ENCODE data around the gene TRIM28.
"Not testable (repeated sequence)": the region's sequence is repeated elsewhere in the genome, so short reads cannot be mapped to it uniquely, and the experiment has no call there.

Gene TRIM28

DNA sequence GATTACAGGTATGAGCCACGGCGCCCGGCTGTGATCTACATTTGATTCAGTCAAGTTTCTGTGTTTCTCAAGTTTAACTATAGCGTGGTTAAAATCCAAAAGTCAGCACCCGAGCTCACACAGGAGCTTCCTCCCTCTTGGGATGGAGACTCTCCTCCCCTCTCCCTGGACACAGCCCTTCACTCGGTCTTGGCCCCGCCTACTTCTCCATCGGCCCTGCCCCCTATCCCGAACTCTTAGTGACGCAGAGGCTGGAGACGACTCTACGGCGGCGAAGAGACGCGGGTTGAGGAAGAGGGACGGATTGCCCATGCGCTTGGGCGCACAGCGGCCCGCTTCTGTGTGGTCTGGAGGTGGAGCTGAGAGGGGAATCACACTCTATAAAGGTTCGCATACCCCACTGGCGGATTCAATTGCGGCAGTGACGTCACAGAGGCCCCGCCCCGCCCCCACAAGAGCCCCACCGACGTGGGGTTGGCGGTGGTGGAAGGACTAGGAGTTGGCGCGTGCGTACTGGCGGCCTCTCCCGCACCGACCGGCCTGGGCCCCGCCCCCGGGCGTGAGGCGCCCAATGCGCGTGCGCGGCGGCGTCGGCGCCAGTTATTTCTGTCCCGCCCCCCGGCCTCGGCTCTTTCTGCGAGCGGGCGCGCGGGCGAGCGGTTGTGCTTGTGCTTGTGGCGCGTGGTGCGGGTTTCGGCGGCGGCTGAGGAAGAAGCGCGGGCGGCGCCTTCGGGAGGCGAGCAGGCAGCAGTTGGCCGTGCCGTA, at the start of gene TRIM28:
Gene TRIM28, plus strand, starts transcription at position 239 of the 765 bp plus-strand sequence. CDS start 694 bp downstream, outside the sequence.
- Histone ChIP-seq H3K79me2 (ENCODE audit: control insufficient read depth, insufficient read depth, low read length, unreplicated experiment) (peaks cover 42% of the 10 kb centered on the region), H2AFZ (ENCODE audit: low read length, unreplicated experiment) (peak within 1 kb of the TSS; percentile 93), H3K27me3 (ENCODE audit: insufficient read depth, low read length) (peaks cover 6% of the 10 kb centered on the region), H3K36me3 (ENCODE audit: insufficient read depth, low read length) (peaks cover 5% of the 10 kb centered on the region; the same call in 1 of the 2 replicates), H3K4me3 (ENCODE audit: low read depth, low read length) (peak within 1 kb of the TSS; percentile 95), H3K4me1 (ENCODE audit: control insufficient read depth, insufficient read depth, low read length, unreplicated experiment) (peaks cover 8% of the 10 kb centered on the region), H3K27ac (ENCODE audit: low read depth, low read length) (peak within 1 kb of the TSS; percentile 96)

DNA sequence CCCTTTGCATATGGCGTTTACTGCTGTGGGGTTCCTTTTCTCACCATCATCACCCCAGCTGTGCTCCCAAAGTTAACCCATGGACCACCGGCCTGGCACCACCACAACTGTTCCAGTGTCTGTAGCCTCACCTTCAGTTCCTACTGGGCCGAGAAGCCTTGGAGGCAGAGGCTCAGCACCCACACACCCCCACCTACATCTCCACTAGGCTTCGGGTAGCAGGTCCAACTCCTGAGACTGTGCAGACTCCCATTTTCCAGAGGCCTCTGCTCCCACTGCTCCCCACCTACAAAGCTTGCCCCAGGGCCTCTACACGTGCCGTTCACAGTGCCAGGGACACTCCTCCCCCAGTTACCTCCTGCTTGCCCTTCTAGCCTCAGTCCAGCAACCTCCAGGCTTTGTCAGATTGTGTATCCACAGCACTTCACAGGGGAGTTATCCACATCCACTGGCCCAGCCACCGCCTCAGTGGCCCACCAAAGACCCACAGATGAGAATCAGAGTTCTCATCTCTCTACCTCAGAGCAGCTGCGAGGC, 46.2 kb upstream of the TRIM28 start:
- Histone ChIP-seq H3K4me3 (ENCODE audit: low read depth, low read length) (no peak overlapping the region), H3K27ac (ENCODE audit: low read depth, low read length) (no peak overlapping the region), H3K79me2 (ENCODE audit: control insufficient read depth, insufficient read depth, low read length, unreplicated experiment) (no peaks in the 10 kb centered on the region), H3K27me3 (ENCODE audit: insufficient read depth, low read length) (no peaks in the 10 kb centered on the region), H3K36me3 (ENCODE audit: insufficient read depth, low read length) (no peaks in the 10 kb centered on the region), H2AFZ (ENCODE audit: low read length, unreplicated experiment) (no peak overlapping the region), H3K4me1 (ENCODE audit: control insufficient read depth, insufficient read depth, low read length, unreplicated experiment) (no peaks in the 10 kb centered on the region)

DNA sequence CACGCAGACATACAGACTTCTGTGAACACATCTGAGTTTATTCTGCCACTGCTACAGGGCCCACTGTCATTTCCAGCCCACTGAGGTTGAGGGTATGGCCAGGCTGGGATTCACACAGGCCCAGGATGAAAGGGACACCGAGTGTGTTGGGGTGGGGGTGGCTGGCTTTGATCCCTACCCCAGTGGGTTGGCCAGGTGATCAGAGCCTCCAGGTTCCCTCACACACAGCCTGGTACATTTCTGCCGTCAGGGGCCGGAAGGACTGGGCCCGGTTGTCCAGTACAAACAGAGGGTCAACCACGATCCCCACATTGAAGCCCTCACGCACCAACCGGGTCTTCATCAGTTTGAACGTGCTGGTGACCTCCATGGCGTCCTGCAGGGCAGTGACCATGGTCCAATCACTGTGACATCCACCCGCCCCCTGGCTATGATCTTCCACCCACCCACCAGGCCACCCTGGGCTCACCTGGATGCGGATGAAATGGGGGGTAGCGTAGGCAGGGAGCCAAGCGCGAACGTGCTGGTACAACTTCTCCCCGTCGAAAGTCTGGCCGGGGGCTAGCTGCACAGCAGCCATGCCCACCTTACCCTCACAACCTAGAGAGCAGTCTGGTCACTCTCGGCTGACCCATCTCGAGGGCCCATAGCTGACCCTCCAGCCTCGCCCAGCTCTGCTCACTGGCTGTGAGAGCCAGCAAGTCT, 45.4 kb upstream of the TRIM28 start:
- Histone ChIP-seq H3K36me3 (ENCODE audit: insufficient read depth, low read length) (no peaks in the 10 kb centered on the region), H3K79me2 (ENCODE audit: control insufficient read depth, insufficient read depth, low read length, unreplicated experiment) (no peaks in the 10 kb centered on the region), H3K4me3 (ENCODE audit: low read depth, low read length) (peak overlapping the region; percentile 74), H3K4me1 (ENCODE audit: control insufficient read depth, insufficient read depth, low read length, unreplicated experiment) (no peaks in the 10 kb centered on the region), H2AFZ (ENCODE audit: low read length, unreplicated experiment) (peak overlapping the region; percentile 72), H3K27ac (ENCODE audit: low read depth, low read length) (no peak overlapping the region), H3K27me3 (ENCODE audit: insufficient read depth, low read length) (no peaks in the 10 kb centered on the region)

DNA sequence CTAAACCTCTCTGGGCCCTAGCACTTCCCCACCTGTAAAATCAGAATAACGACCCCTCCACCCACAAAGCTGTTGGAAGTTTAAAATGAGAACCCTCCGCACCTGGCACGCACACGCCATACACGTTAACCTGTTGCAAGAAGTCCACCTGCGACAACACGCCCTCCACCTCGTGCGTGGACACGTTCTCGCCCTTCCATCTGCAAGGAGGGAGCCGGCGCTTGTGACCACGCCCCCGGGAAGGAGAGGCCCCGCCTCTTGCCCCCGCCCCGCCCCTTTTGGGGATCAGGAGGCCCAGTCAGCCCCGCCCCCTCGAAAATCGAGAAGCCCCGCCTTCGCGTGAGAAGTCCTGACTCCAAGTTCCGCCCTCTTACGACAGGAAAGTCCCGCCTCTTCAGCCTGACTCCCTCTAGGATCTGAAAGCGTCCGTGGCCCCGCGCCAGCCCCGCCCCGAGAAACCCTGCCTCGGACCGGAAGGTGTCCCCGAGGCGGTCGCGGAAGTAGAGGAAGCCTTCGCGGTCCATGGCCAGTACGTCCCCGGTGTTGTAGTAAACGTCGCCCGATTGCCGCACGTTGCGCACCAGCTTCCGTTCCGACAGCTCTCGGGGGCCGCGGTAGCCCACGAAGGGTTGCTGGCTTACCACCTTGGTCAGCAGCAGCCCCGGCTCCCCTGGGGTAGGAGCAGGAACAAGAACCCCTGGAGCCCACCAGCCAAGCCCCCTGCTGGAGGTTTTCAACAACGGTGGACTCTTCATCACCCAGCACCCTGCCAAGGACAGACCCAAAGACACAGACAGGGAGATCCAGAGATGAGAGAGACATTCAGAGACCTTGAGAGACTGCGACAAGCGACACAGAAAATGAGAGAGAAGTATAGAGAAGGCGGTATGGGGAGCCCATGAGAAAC, 44.6 kb upstream of the TRIM28 start:
- H3K27me3 ChIP-seq (ENCODE audit: insufficient read depth, low read length): no peaks in the 10 kb centered on the region
- H3K36me3 ChIP-seq (ENCODE audit: insufficient read depth, low read length): no peaks in the 10 kb centered on the region
- H3K4me1 ChIP-seq (ENCODE audit: control insufficient read depth, insufficient read depth, low read length, unreplicated experiment): no peaks in the 10 kb centered on the region
- peak overlapping the region; percentile 72 for H2AFZ ChIP-seq (ENCODE audit: low read length, unreplicated experiment)
- peak overlapping the region; percentile 76 for H3K4me3 ChIP-seq (ENCODE audit: low read depth, low read length)
- no peak overlapping the region for H3K27ac ChIP-seq (ENCODE audit: low read depth, low read length)
- H3K79me2 ChIP-seq (ENCODE audit: control insufficient read depth, insufficient read depth, low read length, unreplicated experiment): no peaks in the 10 kb centered on the region

DNA sequence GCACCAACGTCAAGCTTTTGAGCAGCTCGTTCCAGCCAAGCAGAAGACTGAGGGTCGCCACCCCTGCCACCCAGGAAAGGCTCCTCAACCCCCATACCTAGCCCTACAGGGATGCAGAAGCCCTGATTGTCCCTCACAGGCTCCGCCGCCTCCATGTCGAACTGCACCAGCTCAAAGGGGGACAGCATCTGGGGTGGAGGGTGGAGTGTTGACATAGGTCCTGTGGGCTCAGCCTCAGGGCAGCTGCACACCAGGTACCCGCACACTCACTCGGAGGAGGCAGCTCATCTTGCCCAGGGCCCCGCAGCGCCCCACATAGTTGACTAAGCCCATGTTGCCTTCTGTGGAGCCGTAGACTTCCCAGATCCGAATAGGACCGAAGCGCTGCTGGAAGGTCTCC, 43.6 kb upstream of the TRIM28 start:
- Histone ChIP-seq H2AFZ (ENCODE audit: low read length, unreplicated experiment) (no peak overlapping the region), H3K36me3 (ENCODE audit: insufficient read depth, low read length) (no peaks in the 10 kb centered on the region), H3K27ac (ENCODE audit: low read depth, low read length) (no peak overlapping the region), H3K79me2 (ENCODE audit: control insufficient read depth, insufficient read depth, low read length, unreplicated experiment) (no peaks in the 10 kb centered on the region), H3K4me3 (ENCODE audit: low read depth, low read length) (peak overlapping the region; percentile 76; the same call in 1 of the 2 replicates), H3K27me3 (ENCODE audit: insufficient read depth, low read length) (no peaks in the 10 kb centered on the region), H3K4me1 (ENCODE audit: control insufficient read depth, insufficient read depth, low read length, unreplicated experiment) (no peaks in the 10 kb centered on the region)

DNA sequence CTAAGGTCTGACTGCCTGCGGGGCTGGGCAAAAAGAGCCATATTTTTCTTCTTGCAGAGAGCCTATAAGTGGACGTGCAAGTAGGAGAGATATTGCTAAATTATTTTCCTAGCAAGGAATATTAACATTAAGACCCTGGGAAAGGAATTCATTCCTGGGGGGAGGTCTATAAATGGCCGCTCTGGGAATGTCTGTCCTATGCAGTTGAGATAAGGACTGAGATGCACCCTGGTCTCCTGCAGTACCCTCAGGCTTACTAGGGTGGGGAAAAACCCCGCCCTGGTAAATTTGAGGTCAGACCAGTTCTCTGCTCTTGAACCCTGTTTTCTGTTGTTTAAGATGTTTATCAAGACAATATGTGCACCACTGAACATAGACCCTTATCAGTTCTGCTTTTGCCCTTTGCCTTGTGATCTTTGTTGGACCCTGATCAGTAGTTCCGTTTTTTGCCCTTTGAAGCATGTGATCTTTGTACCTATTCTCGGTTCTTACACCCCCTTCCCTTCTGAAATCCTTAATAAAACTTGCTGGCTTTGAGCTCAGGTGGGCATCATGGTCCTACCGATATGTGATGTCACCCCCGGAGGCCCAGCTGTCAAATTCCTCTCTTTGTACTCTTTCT, 36.2 kb upstream of the TRIM28 start:
- H3K79me2 ChIP-seq (ENCODE audit: control insufficient read depth, insufficient read depth, low read length, unreplicated experiment); H3K4me3 ChIP-seq (ENCODE audit: low read depth, low read length); H3K36me3 ChIP-seq (ENCODE audit: insufficient read depth, low read length); H3K27me3 ChIP-seq (ENCODE audit: insufficient read depth, low read length); H3K4me1 ChIP-seq (ENCODE audit: control insufficient read depth, insufficient read depth, low read length, unreplicated experiment); H2AFZ ChIP-seq (ENCODE audit: low read length, unreplicated experiment); H3K27ac ChIP-seq (ENCODE audit: low read depth, low read length): not testable (repeated sequence)

DNA sequence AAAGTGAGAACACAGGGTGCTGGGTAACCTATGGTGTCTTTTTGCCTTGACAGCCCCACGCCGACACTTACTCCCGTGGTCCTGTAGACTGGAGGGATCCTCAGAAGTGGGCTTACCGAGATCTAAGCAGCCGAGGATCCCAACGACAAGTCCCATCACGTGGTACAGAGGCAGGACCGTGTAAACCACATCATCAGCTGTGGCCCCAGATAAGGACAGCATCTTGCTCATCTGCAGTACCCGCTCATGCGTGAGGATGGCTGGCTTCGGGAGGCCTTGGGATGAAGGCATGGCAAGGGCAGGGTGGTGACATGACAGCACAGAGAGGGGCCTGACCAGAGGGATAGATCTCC, 34.2 kb upstream of the TRIM28 start:
- Histone ChIP-seq H3K27me3 (ENCODE audit: insufficient read depth, low read length) (no peaks in the 10 kb centered on the region), H3K79me2 (ENCODE audit: control insufficient read depth, insufficient read depth, low read length, unreplicated experiment) (peaks cover 4% of the 10 kb centered on the region), H3K4me1 (ENCODE audit: control insufficient read depth, insufficient read depth, low read length, unreplicated experiment) (no peaks in the 10 kb centered on the region), H3K27ac (ENCODE audit: low read depth, low read length) (no peak overlapping the region), H3K4me3 (ENCODE audit: low read depth, low read length) (no peak overlapping the region), H3K36me3 (ENCODE audit: insufficient read depth, low read length) (no peaks in the 10 kb centered on the region), H2AFZ (ENCODE audit: low read length, unreplicated experiment) (no peak overlapping the region)

DNA sequence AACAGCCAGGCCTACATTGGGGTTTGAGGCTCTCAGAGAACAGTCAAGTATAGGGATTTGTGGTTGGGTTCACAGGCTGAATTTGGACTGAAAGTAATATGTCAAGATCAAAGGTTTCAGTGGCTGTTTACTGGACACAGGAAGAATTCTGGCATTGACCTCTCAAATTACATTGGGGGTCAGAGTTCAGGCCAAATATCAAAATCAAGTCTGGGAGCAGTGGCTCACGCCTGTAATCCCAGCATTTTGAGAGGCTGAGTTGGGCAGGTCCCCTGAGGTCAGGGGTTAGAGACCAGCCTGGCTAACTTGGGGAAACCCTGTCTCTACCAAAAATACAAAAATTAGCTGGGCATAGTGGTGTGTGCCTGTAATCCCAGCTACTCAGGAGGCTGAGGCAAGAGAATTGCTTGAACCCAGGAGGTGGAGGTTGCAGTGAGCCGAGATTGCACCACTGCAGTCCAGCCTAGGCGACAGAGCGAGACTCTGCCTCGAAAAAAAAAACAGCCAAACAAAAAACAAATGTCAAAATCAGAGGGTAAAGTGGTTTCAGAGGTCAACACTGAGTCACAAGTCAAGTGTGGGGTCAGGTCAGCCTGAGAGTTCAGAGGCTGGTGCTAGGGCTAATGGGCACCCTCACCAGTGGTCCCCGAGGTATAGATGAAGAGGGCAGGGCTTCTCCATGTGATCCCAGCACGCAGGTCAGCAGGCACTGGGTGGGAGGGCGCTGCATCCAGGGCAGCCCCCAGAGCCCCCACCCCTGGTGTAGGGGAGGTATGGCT, 33.6 kb upstream of the TRIM28 start:
- Histone ChIP-seq H3K36me3 (ENCODE audit: insufficient read depth, low read length) (no peaks in the 10 kb centered on the region), H3K4me3 (ENCODE audit: low read depth, low read length) (no peak overlapping the region), H3K4me1 (ENCODE audit: control insufficient read depth, insufficient read depth, low read length, unreplicated experiment) (no peaks in the 10 kb centered on the region), H2AFZ (ENCODE audit: low read length, unreplicated experiment) (no peak overlapping the region), H3K27ac (ENCODE audit: low read depth, low read length) (no peak overlapping the region), H3K27me3 (ENCODE audit: insufficient read depth, low read length) (no peaks in the 10 kb centered on the region), H3K79me2 (ENCODE audit: control insufficient read depth, insufficient read depth, low read length, unreplicated experiment) (peaks cover 4% of the 10 kb centered on the region)

DNA sequence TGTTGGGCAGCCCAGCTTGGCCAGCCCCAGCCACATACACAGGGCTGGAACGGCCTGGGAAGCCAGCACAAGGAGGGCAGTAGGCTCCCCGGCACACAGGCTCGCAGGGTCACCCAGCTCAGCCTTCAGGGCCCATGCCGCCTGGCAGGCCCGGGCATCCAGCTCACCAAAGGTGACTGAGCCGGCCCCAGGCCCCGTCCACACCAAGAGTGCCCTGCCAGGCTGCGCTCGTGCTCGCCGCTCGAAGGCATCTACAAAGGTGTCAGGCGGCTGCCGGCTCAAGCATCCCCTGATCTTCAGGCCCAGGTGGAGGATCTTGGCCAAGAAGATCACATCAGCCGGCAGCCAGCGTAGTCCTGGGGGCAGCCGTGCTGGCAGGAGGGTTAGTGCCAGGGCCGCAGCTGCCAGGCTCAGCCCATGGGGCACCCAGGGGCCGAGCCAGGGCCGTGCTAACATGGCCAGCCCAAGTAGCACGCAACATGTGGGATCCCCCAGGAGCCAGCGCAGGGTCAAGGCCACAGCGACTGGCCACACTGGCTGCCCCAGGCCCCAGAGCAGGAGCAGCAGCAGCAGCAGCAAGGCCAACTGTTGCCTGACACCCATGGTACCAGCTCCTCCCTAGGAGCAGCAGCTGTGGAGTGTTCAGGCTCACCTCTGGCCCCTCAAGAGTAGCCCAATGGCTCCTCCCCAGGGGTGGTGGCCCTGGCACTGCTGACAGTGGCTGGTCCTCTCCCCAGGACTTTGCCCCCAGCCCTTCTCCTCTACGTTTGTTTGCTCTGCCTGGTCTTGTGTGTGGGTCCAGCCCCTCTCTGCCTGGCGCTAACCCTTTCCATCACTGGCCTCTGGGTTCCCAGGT, 32.3 kb upstream of the TRIM28 start, which contains the start of gene SLC27A5:
Gene SLC27A5, minus strand, starts transcription at position 640 of the 856 bp plus-strand sequence. Its CDS starts 37 bp downstream, at position 603.
- Histone ChIP-seq H3K4me3 (ENCODE audit: low read depth, low read length) (no peak within 1 kb of the TSS), H3K27me3 (ENCODE audit: insufficient read depth, low read length) (no peaks in the 10 kb centered on the region), H2AFZ (ENCODE audit: low read length, unreplicated experiment) (no peak within 1 kb of the TSS), H3K36me3 (ENCODE audit: insufficient read depth, low read length) (no peaks in the 10 kb centered on the region), H3K4me1 (ENCODE audit: control insufficient read depth, insufficient read depth, low read length, unreplicated experiment) (no peaks in the 10 kb centered on the region), H3K27ac (ENCODE audit: low read depth, low read length) (no peak within 1 kb of the TSS), H3K79me2 (ENCODE audit: control insufficient read depth, insufficient read depth, low read length, unreplicated experiment) (peaks cover 7% of the 10 kb centered on the region)
